HepG2 (cell line): Measurements from ENCODE around the gene IER2. TPM values are rescaled to one million over a fixed set of nuclear protein-coding genes. Genes with fewer than 3 reads are reported as not detected.
A peak's percentile ranks its signal among the peaks of the same experiment; 100 is the strongest.

Source experiments
- ARID4A ChIP-seq: sonication (generic); formaldehyde crosslinking; IDR thresholded peaks from 2 replicates; pipeline ENCODE4 v1.5.0; 2020; ENCODE audit warnings: mild to moderate bottlenecking, missing genetic modification reagents, borderline replicate concordance
- ELF4 ChIP-seq: sonication (generic); formaldehyde crosslinking; IDR thresholded peaks from 2 replicates; pipeline ENCODE4 v1.5.0; 2020; ENCODE audit warnings: missing genetic modification reagents, mild to moderate bottlenecking, moderate library complexity, borderline replicate concordance
- ERF ChIP-seq: IDR thresholded peaks from 2 replicates; pipeline ENCODE4 v1.6.1; 2018; ENCODE audit warnings: missing biosample characterization, missing genetic modification reagents
- IKZF1 ChIP-seq: fragments of 450-650 bp; IDR thresholded peaks from 2 replicates; pipeline ENCODE4 v1.7.1; 2016
- NFIB ChIP-seq: sonication (generic); formaldehyde crosslinking; IDR thresholded peaks from 2 replicates; pipeline ENCODE4 v1.9.0; 2021; ENCODE audit warnings: missing genetic modification reagents, mild to moderate bottlenecking, borderline replicate concordance
- POLR2AphosphoS5 ChIP-seq: IDR thresholded peaks from 2 replicates; pipeline ENCODE4 v1.6.1; 2012; ENCODE audit warnings: low read depth, low read length
- SNAPC2 ChIP-seq: sonication (generic); formaldehyde crosslinking; IDR thresholded peaks from 2 replicates; pipeline ENCODE4 v1.8.1; 2022; ENCODE audit warnings: mild to moderate bottlenecking, missing genetic modification reagents
- SOX13 ChIP-seq, 3 experiments: fragments of 450-650 bp in 1 of 3; sonication (generic) in 1 of 3; formaldehyde crosslinking in 1 of 3; IDR thresholded peaks in 2 of 3; conservative IDR thresholded peaks in 1 of 3; 2 replicates each; pipeline versions ENCODE4 v1.5.0 to v1.6.1; 2016 to 2020; ENCODE audit warnings: antibody characterized with exemption in 1 of 3, mild to moderate bottlenecking in 1 of 3, missing compliant biosample characterization in 1 of 3, missing genetic modification reagents in 1 of 3, moderate library complexity in 1 of 3
- SRSF1 ChIP-seq: fragments of 200-400 bp; formaldehyde crosslinking; optimal IDR thresholded peaks from 2 replicates; pipeline ENCODE3; 2017; ENCODE audit warnings: mild to moderate bottlenecking, low read depth, low read length, moderate library complexity
- TAF15 ChIP-seq: fragments of 200-400 bp; formaldehyde crosslinking; IDR thresholded peaks from one replicate; pipeline ENCODE4 v1.6.1; 2018; ENCODE audit warnings: mild to moderate bottlenecking, low read depth, low read length; ENCODE audit not compliant: poor library complexity, severe bottlenecking
- TFAP4 ChIP-seq: sonication (generic); IDR thresholded peaks from 2 replicates; pipeline ENCODE4 v1.6.1; 2016; ENCODE audit warnings: low read depth, borderline replicate concordance
- ZNF124 ChIP-seq: sonication (generic); formaldehyde crosslinking; IDR thresholded peaks from 2 replicates; pipeline ENCODE4 v1.4.0; 2020; ENCODE audit warnings: missing genetic modification reagents
- ZNF160 ChIP-seq: sonication (generic); formaldehyde crosslinking; IDR thresholded peaks from 2 replicates; pipeline ENCODE4 v1.8.0; 2022; ENCODE audit warnings: mild to moderate bottlenecking, inconsistent platforms, missing genetic modification reagents
- ZNF296 ChIP-seq: sonication (generic); formaldehyde crosslinking; conservative IDR thresholded peaks from 2 replicates; pipeline ENCODE4 v1.5.0; 2020; ENCODE audit warnings: mild to moderate bottlenecking, missing genetic modification reagents
- ZNF615 ChIP-seq: sonication (generic); formaldehyde crosslinking; IDR thresholded peaks from 2 replicates; pipeline ENCODE4 v1.5.0; 2020; ENCODE audit warnings: mild to moderate bottlenecking, missing genetic modification reagents, borderline replicate concordance
- polyA plus RNA-seq, 8 experiments: library from polyadenylated mRNA; depleted of rRNA in 3 of 8; stranded (reverse) in 7 of 8; unstranded in 1 of 8; fragments of >200 nt; fragmentation: Illumina TruSeq in 4 of 8; extraction: Trizol in 4 of 8; gene quantifications; 2 replicates each; pipeline versions ENCODE4 v1.2.1 to v1.2.3, GENCODE V29; 2011 to 2016; ENCODE audit warnings: low read depth in 4 of 8, missing spikeins in 1 of 8, mixed read lengths in 1 of 8; ENCODE audit not compliant: insufficient read depth in 1 of 8
- total RNA-seq, 5 experiments: library from RNA; depleted of rRNA; stranded (reverse); fragments of >200 nt; fragmentation: Illumina TruSeq; extraction: Trizol; gene quantifications; 2 replicates each; pipeline ENCODE4 v1.2.3, GENCODE V29; 2016; ENCODE audit warnings: low read depth in 1 of 5
- TF ChIP-seq, protein P1 (sequence below): sonication (generic); formaldehyde crosslinking; IDR thresholded peaks from 2 replicates; pipeline ENCODE4 v1.4.0; 2020; ENCODE audit warnings: mild to moderate bottlenecking, missing genetic modification reagents
- TF ChIP-seq, protein P2 (sequence below): sonication (generic); formaldehyde crosslinking; IDR thresholded peaks from 2 replicates; pipeline ENCODE4 v1.9.0; 2021; ENCODE audit warnings: missing genetic modification reagents, mild to moderate bottlenecking, borderline replicate concordance

IER2 gene
- total and polyA plus RNA-seq, 2 of the 13 experiments (the other 11 are each of a cell fraction or from before 2014, with no cell fraction given) = 10.1 to 14.3 TPM

GRCh38 chr19:13151605-13152355, 1.6 kb downstream of the IER2 start (continued):
- peak; percentile 69; the same call in 1 of the 2 replicates for TF ChIP-seq ARID4A
- TF ChIP-seq IKZF1 = no peak
- peak; percentile 93 for TF ChIP-seq ERF (CRISPR knock-in tag)
- TF ChIP-seq, protein P1, sequence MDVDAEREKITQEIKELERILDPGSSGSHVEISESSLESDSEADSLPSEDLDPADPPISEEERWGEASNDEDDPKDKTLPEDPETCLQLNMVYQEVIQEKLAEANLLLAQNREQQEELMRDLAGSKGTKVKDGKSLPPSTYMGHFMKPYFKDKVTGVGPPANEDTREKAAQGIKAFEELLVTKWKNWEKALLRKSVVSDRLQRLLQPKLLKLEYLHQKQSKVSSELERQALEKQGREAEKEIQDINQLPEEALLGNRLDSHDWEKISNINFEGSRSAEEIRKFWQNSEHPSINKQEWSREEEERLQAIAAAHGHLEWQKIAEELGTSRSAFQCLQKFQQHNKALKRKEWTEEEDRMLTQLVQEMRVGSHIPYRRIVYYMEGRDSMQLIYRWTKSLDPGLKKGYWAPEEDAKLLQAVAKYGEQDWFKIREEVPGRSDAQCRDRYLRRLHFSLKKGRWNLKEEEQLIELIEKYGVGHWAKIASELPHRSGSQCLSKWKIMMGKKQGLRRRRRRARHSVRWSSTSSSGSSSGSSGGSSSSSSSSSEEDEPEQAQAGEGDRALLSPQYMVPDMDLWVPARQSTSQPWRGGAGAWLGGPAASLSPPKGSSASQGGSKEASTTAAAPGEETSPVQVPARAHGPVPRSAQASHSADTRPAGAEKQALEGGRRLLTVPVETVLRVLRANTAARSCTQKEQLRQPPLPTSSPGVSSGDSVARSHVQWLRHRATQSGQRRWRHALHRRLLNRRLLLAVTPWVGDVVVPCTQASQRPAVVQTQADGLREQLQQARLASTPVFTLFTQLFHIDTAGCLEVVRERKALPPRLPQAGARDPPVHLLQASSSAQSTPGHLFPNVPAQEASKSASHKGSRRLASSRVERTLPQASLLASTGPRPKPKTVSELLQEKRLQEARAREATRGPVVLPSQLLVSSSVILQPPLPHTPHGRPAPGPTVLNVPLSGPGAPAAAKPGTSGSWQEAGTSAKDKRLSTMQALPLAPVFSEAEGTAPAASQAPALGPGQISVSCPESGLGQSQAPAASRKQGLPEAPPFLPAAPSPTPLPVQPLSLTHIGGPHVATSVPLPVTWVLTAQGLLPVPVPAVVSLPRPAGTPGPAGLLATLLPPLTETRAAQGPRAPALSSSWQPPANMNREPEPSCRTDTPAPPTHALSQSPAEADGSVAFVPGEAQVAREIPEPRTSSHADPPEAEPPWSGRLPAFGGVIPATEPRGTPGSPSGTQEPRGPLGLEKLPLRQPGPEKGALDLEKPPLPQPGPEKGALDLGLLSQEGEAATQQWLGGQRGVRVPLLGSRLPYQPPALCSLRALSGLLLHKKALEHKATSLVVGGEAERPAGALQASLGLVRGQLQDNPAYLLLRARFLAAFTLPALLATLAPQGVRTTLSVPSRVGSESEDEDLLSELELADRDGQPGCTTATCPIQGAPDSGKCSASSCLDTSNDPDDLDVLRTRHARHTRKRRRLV (CRISPR knock-in tag) = no peak
- peak; percentile 93 for TF ChIP-seq POLR2AphosphoS5
- TF ChIP-seq SRSF1 = no peak
- peak; percentile 8; the same call in 1 of the 2 replicates for TF ChIP-seq TFAP4
- TF ChIP-seq ZNF160 (CRISPR knock-in tag) = no peak
- TF ChIP-seq TAF15 = no peak
- TF ChIP-seq SNAPC2 (CRISPR knock-in tag) = no peak
- no peak for TF ChIP-seq ZNF615 (CRISPR knock-in tag)
- no peak for TF ChIP-seq NFIB (CRISPR knock-in tag)
- no peak for TF ChIP-seq ZNF124
- TF ChIP-seq, protein P2, sequence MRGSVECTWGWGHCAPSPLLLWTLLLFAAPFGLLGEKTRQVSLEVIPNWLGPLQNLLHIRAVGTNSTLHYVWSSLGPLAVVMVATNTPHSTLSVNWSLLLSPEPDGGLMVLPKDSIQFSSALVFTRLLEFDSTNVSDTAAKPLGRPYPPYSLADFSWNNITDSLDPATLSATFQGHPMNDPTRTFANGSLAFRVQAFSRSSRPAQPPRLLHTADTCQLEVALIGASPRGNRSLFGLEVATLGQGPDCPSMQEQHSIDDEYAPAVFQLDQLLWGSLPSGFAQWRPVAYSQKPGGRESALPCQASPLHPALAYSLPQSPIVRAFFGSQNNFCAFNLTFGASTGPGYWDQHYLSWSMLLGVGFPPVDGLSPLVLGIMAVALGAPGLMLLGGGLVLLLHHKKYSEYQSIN (CRISPR knock-in tag) = no peak
- TF ChIP-seq SOX13 (IDR thresholded peaks at IDR 0.05) = no peak
- peak in 1 of 2 experiments; percentile 41; a peak in 1 of 4 replicates for TF ChIP-seq SOX13 (CRISPR knock-in tag; conservative IDR thresholded peaks at IDR 0.05 in 1 of 2, IDR thresholded peaks at IDR 0.05 in 1 of 2)
- no peak for TF ChIP-seq ELF4 (CRISPR knock-in tag)
- TF ChIP-seq ZNF296 (CRISPR knock-in tag) = 0 out of 2 replicates have a peak, but pooled peaks have one; percentile 22
